Activated naive CD4-positive, alpha-beta T cell treated with anti-CD3 and anti-CD28 coated beads for 36 hours (primary cell): ENCODE data around the gene LRRFIP1. TPM values are rescaled to one million over a fixed set of nuclear protein-coding genes. Genes with fewer than 3 reads are reported as not detected.
A peak's percentile ranks its signal among the peaks of the same experiment; 100 is the strongest.

Source experiments
- CTCF ChIA-PET: fragments of 350-600 bp; sonication (Branson Sonifier 250); formaldehyde crosslinking; loops from one replicate; lab custom pipeline; 2021; ENCODE audit warnings: antibody characterized with exemption; lab: Charles Lee
- DNase-seq: peaks from one replicate; pipeline ENCODE4 v3.0.0-alpha.2; 2020
- H3K27ac Mint-ChIP-seq: one replicate; pipeline ENCODE4 v1.8.0; 2021; ENCODE audit warnings: mild to moderate bottlenecking, mixed read lengths
- H3K27me3 Mint-ChIP-seq: one replicate; pipeline ENCODE4 v1.8.0; 2021; ENCODE audit warnings: low read depth, mixed read lengths
- H3K36me3 Mint-ChIP-seq: one replicate; pipeline ENCODE4 v1.8.0; 2021; ENCODE audit warnings: low read depth, mixed read lengths
- H3K4me1 Mint-ChIP-seq: one replicate; pipeline ENCODE4 v1.8.0; 2021; ENCODE audit warnings: low read depth, mixed read lengths
- H3K4me3 Mint-ChIP-seq: one replicate; pipeline ENCODE4 v1.8.0; 2021; ENCODE audit warnings: mild to moderate bottlenecking, moderate library complexity, mixed read lengths
- H3K9me3 Mint-ChIP-seq: one replicate; pipeline ENCODE4 v1.8.0; 2021; ENCODE audit warnings: mixed read lengths
- intact Hi-C: fragments of 100-400 bp; cut with micrococcal nuclease; formaldehyde crosslinking; loops from one replicate; pipeline ENCODE4 v1.15.1; 2023
- total RNA-seq, 2 experiments: library from RNA; stranded (reverse); gene quantifications; one replicate each; pipeline ENCODE4 v1.2.3, GENCODE V29; 2021

The LRRFIP1 gene
- total RNA-seq, 2 experiments from 2014 or later, result 154 to 155 TPM

GRCh38 chr2:237711458-237712150, 84.2 kb downstream of the LRRFIP1 start:
- Mint-ChIP-seq H3K4me1 (peaks cover 45% of the 10 kb centered on the region), H3K4me3 (no peak overlapping the region), H3K9me3 (no peaks in the 10 kb centered on the region), H3K36me3 (peaks cover 11% of the 10 kb centered on the region), H3K27me3 (no peaks in the 10 kb centered on the region), H3K27ac (no peak overlapping the region)
- CTCF ChIA-PET, result interaction anchor here (2.2 kb wide), 1 partner anchor 19 kb away, joined by 5 read pairs; no protein-coding TSS in a partner anchor
- intact Hi-C loops, result no loop called here
- DNase-seq, result no peak

- intact Hi-C loops, result no loop called here
- no peak overlapping the region for H3K27ac Mint-ChIP-seq
- DNase-seq, result no peak
- H3K27me3 Mint-ChIP-seq, result no peaks in the 10 kb centered on the region
- H3K4me3 Mint-ChIP-seq, result no peak overlapping the region
- H3K4me1 Mint-ChIP-seq, result peaks cover 35% of the 10 kb centered on the region
- CTCF ChIA-PET, result interaction anchor here (2.2 kb wide), 1 partner anchor 20 kb away, joined by 5 read pairs; no protein-coding TSS in a partner anchor
- no peaks in the 10 kb centered on the region for H3K9me3 Mint-ChIP-seq
- peaks cover 11% of the 10 kb centered on the region for H3K36me3 Mint-ChIP-seq
These were observed 85.3 kb downstream of the LRRFIP1 start for GRCh38 chr2:237712477-237713377.

- Mint-ChIP-seq H3K4me1 (peaks cover 40% of the 10 kb centered on the region), H3K27ac (no peak overlapping the region), H3K4me3 (no peak overlapping the region), H3K36me3 (peaks cover 15% of the 10 kb centered on the region), H3K9me3 (no peaks in the 10 kb centered on the region), H3K27me3 (no peaks in the 10 kb centered on the region)
- intact Hi-C loops, result no loop called here
- CTCF ChIA-PET, result interaction anchor here (1.2 kb wide), 1 partner anchor 30 kb away, joined by 3 read pairs; no protein-coding TSS in a partner anchor
- no peak for DNase-seq
These were observed 87.5 kb downstream of the LRRFIP1 start for GRCh38 chr2:237714690-237715458.

- CTCF ChIA-PET, result interaction anchor here (1.2 kb wide), 1 partner anchor 30 kb away, joined by 3 read pairs; no protein-coding TSS in a partner anchor
- intact Hi-C loops, result no loop called here
- peaks cover 40% of the 10 kb centered on the region for H3K4me1 Mint-ChIP-seq
These were observed 88.1 kb downstream of the LRRFIP1 start for GRCh38 chr2:237715459-237715947.

GRCh38 chr2:237716011-237716410, 88.6 kb downstream of the LRRFIP1 start:
- Mint-ChIP-seq H3K27me3 (no peaks in the 10 kb centered on the region), H3K9me3 (no peaks in the 10 kb centered on the region), H3K4me3 (no peak overlapping the region), H3K36me3 (peaks cover 22% of the 10 kb centered on the region), H3K27ac (no peak overlapping the region), H3K4me1 (peaks cover 40% of the 10 kb centered on the region)
- intact Hi-C loops, result no loop called here
- CTCF ChIA-PET, result no interaction called here
- DNase-seq, result no peak

More at GRCh38 chr2:237715459-237715947, 88.1 kb downstream of the LRRFIP1 start:
- no peak for DNase-seq
- no peaks in the 10 kb centered on the region for H3K9me3 Mint-ChIP-seq
- no peak overlapping the region for H3K27ac Mint-ChIP-seq
- H3K4me3 Mint-ChIP-seq, result no peak overlapping the region
- H3K36me3 Mint-ChIP-seq, result peaks cover 21% of the 10 kb centered on the region
- no peaks in the 10 kb centered on the region for H3K27me3 Mint-ChIP-seq

- DNase-seq, result no peak
- no peaks in the 10 kb centered on the region for H3K27me3 Mint-ChIP-seq
- CTCF ChIA-PET, result interaction anchor here (1.1 to 1.3 kb wide), 2 partner anchors 9 to 44 kb away, joined by 3 to 4 read pairs; no protein-coding TSS in a partner anchor
- peaks cover 45% of the 10 kb centered on the region for H3K4me1 Mint-ChIP-seq
- H3K9me3 Mint-ChIP-seq, result no peaks in the 10 kb centered on the region
- H3K36me3 Mint-ChIP-seq, result peaks cover 21% of the 10 kb centered on the region
- peak overlapping the region; percentile 16 for H3K27ac Mint-ChIP-seq
- intact Hi-C loops, result no loop called here
- H3K4me3 Mint-ChIP-seq, result no peak overlapping the region
These were observed 90.2 kb downstream of the LRRFIP1 start for GRCh38 chr2:237717366-237718276.

- no peak for DNase-seq
- no peaks in the 10 kb centered on the region for H3K9me3 Mint-ChIP-seq
- peak overlapping the region; percentile 16 for H3K27ac Mint-ChIP-seq
- intact Hi-C loops, result no loop called here
- peaks cover 47% of the 10 kb centered on the region for H3K4me1 Mint-ChIP-seq
- H3K27me3 Mint-ChIP-seq, result no peaks in the 10 kb centered on the region
- no peak overlapping the region for H3K4me3 Mint-ChIP-seq
- CTCF ChIA-PET, result no interaction called here
- peaks cover 21% of the 10 kb centered on the region for H3K36me3 Mint-ChIP-seq
These were observed 90.9 kb downstream of the LRRFIP1 start for GRCh38 chr2:237718277-237718634.

- CTCF ChIA-PET, result no interaction called here
- no peaks in the 10 kb centered on the region for H3K9me3 Mint-ChIP-seq
- no peak overlapping the region for H3K4me3 Mint-ChIP-seq
- H3K4me1 Mint-ChIP-seq, result peaks cover 42% of the 10 kb centered on the region
- intact Hi-C loops, result no loop called here
- H3K27me3 Mint-ChIP-seq, result no peaks in the 10 kb centered on the region
- H3K36me3 Mint-ChIP-seq, result peaks cover 20% of the 10 kb centered on the region
- DNase-seq, result no peak
- no peak overlapping the region for H3K27ac Mint-ChIP-seq
These were observed 93.1 kb downstream of the LRRFIP1 start for GRCh38 chr2:237720444-237720843.

GRCh38 chr2:237720957-237721356, 93.6 kb downstream of the LRRFIP1 start:
- no peaks in the 10 kb centered on the region for H3K27me3 Mint-ChIP-seq
- H3K4me3 Mint-ChIP-seq, result no peak overlapping the region
- CTCF ChIA-PET, result no interaction called here
- no peaks in the 10 kb centered on the region for H3K9me3 Mint-ChIP-seq
- peaks cover 20% of the 10 kb centered on the region for H3K36me3 Mint-ChIP-seq
- intact Hi-C loops, result no loop called here
- peaks cover 38% of the 10 kb centered on the region for H3K4me1 Mint-ChIP-seq
- no peak for DNase-seq
- H3K27ac Mint-ChIP-seq, result no peak overlapping the region

- Mint-ChIP-seq H3K9me3 (no peaks in the 10 kb centered on the region), H3K4me1 (peaks cover 38% of the 10 kb centered on the region), H3K36me3 (peaks cover 21% of the 10 kb centered on the region), H3K27me3 (no peaks in the 10 kb centered on the region), H3K27ac (no peak overlapping the region), H3K4me3 (no peak overlapping the region)
- no peak for DNase-seq
- intact Hi-C loops, result no loop called here
- CTCF ChIA-PET, result no interaction called here
These were observed 94.1 kb downstream of the LRRFIP1 start for GRCh38 chr2:237721458-237721857.

- Mint-ChIP-seq H3K27ac (no peak overlapping the region), H3K27me3 (no peaks in the 10 kb centered on the region), H3K9me3 (no peaks in the 10 kb centered on the region), H3K4me3 (no peak overlapping the region), H3K36me3 (peaks cover 21% of the 10 kb centered on the region), H3K4me1 (peaks cover 42% of the 10 kb centered on the region)
- CTCF ChIA-PET, result interaction anchor here (0.7 kb wide), 1 partner anchor 49 kb away, joined by 5 read pairs; no protein-coding TSS in a partner anchor
- no peak for DNase-seq
- intact Hi-C loops, result no loop called here
These were observed 95.2 kb downstream of the LRRFIP1 start for GRCh38 chr2:237722616-237723015.
